RCC 7860 (cell line): ENCODE data around the gene TRAP1.
A peak's percentile ranks its signal among the peaks of the same experiment; 100 is the strongest.
"Not testable (repeated sequence)": the region's sequence is repeated elsewhere in the genome, so short reads cannot be mapped to it uniquely, and the experiment has no call there.

Source experiments
- DNase-seq: peaks from one replicate; pipeline ENCODE4 v3.0.0-alpha.2; 2015; ENCODE audit warnings: low spot score
- FAIRE-seq: peaks from 2 replicates; lab custom pipeline; 2012; peaks lifted over from hg19 to GRCh38; lab: Jason Lieb, UNC

The TRAP1 gene

DNA sequence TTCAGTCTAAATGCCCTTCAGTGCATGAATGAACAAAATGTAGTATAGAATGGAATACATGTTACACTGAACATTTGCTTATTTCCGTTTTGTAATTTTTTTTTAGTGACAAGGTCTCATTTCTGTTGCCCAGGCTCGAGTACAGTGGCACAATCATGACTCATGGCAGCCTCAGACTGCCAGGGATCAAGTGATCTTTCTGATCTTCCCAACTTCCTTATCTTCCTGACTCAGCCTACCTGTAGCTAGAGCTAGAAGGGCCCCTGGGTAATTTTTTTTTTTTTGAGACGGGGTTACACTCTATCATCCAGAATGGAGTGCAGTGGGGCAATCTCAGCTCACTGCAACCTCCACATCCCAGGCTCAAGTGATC, 98.6 kb downstream of the TRAP1 start:
- FAIRE-seq (peak; percentile 85), DNase-seq (peak; percentile 71)

- no peak for DNase-seq
- no peak for FAIRE-seq
Observed at GRCh38 chr16:3612510-3613466, 104.5 kb downstream of the TRAP1 start.

DNA sequence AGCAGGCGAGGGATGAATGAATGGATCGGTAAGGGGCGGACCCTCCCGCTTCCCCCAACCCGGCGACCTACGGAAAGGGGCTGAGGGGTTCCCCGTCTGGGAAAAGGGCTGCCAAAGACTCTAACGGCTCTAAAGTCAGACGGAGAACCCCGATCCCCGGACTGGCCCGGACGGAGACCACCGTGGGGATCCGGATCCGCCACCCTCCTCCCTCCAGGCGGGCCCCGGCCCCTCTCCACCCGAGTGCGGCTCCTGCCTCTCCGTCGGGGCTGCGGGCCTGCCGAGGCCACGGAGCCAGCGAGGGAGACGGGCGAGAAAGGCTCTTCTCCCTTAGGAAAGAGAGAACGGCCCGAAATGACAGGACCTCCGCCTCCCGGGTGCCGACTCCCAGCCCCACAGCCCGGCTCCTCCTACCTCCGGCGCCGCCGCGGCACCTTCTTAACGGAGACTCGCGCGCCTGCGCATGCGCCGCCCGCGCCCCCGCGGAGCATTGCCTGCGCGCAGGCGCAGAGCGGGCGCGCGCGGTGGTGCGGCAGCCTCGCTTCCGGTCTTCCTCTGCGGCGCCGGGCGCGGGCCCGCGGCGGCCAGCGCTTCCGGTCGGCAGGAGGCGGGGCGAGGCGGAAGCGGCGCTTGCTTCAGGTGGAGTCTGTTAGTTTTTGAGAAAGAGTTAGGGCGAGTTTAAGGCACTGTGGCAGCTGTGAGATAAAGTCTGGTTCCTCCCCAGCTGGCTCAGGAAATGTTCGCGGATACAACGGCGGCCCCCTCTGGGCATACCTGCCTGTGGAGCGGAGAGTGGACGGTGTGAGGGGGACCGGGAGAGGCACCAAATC, 106.0 kb downstream of the TRAP1 start, which contains the start of gene SLX4:
TSS of gene SLX4 (minus strand) at position 461 of the 830 bp plus-strand sequence. CDS start 2,642 bp downstream, outside the sequence.
- DNase-seq (peak; percentile 82), FAIRE-seq (no peak)

DNA sequence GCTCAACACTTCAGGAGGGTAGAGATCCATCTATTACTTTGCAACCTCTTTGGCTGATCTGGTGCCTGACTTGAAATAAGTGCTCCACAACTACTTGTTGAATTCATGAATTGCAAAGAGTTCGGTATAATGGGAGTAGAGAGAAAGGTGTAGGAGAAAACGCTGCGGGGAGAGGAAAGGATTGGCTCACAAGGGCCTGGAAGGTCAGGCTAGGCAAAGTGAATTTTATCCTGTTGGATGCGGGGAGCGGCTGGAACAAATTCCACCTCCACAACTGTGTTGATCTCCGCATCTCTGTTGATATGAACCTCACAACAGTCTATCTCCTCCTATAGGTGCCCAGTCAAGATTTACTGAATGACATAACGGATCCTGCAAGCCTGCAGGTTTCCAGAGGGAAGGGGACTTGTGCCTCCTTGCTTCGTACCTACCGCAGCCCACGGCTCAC, 106.6 kb downstream of the TRAP1 start:
- DNase-seq (no peak), FAIRE-seq (no peak)

DNA sequence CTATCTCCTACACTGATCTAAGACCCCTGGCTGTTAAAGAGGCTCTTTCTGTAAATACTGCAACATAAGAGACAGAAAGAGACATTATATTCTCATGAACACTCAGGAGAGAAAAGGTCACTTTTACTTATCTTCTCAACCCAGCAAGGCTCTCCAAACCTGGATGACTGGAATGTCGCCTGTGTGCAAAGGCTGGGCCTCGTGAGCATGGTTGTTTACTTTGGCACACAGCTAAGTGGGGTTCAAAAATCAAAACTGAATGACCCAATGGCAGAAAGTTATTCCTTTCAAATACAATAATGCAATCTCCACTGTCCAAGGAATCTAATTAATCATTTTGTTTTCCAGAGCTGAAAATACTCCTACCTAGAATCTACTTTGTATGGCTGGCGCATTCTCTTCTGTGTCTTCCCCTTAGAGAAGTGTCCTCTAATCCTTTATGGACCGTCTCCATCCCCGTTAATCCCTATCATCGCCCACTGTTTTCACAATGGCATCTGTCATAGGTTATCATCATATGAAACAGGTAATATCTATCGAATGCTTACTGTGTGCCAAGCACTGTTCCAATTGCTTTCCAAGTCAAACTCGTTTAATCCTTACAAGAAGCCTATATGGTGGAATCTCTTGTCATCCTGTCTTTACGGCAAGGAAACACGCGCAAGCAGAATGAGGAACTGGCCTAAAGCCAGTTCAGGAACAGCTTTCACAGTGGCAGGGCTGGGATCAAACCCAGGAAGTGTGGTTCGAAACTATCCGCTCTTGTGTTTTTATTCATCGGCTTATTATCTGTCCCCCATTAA, 107.2 kb downstream of the TRAP1 start:
- no peak for FAIRE-seq
- no peak for DNase-seq

- not testable (repeated sequence) for DNase-seq, FAIRE-seq
Observed at GRCh38 chr16:3608976-3609375, 108.3 kb downstream of the TRAP1 start.

GRCh38 chr16:3608069-3608468, 109.3 kb downstream of the TRAP1 start:
- DNase-seq: no peak
- no peak for FAIRE-seq
